ENCODE results near the gene TNFRSF19.

Gene TNFRSF19

DNA sequence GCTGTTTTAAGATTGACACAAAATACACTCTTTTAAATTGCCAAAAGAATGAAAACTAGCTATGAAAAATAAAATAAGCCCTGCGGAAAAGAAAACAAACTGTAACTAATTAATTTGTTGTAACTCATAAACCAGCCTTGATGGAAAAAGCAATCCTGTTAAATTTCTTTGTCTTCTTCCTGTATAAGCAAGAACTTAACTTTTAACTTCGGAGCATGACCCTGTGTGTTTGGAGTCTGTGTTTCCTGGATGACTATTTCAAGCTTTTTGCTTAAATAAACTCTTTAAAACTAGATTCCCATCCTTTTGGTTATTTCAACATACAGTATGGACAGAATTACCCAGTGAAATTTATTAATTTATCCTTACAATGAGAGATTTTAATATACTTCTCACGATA, 122.6 kb downstream of the TNFRSF19 start:
- no peak for DNase-seq

DNA sequence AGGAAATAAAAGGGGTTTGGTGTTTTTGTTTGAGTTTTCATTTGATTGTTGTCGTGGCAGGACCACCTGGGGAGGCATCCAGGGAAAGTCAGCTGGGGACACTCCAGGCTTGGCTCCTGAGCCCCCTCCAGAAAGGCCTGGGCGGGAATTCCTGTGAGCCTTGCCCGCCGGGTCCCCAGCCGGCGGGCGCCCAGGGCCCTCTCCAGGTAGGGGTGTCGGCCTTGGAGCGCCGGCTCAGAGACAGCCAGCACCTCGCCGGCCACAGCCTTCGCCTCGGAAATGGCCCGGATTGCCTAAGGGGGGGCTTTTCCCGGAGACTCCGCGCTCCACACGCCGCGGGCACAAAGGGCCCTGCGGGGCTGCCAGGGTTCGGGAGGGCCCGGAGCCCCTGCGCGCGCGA, 125.0 kb downstream of the TNFRSF19 start:
- DNase-seq: no peak

GRCh38 chr13:23695711-23696464, 125.7 kb downstream of the TNFRSF19 start:
- peak; percentile 57 for DNase-seq

DNA sequence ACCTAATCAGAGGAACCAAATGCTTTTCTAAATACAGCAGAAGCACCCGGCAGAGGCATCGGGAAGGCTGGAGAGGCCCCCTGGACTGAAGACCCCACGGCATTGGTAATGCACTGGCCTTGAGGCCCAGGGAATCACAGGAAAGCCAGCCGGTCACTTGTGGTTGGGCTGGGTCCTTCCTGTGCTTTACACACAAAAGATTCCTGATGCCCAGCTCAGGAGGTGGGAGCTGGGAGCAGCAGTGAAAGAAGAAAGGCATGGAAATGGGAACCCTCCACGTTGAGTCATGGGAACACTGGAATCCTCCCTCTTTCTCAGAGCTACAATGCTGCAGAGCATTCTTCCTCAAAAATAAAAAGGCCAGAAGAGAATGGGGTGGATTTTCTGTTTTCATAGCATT, 126.4 kb downstream of the TNFRSF19 start:
- no peak for DNase-seq

DNA sequence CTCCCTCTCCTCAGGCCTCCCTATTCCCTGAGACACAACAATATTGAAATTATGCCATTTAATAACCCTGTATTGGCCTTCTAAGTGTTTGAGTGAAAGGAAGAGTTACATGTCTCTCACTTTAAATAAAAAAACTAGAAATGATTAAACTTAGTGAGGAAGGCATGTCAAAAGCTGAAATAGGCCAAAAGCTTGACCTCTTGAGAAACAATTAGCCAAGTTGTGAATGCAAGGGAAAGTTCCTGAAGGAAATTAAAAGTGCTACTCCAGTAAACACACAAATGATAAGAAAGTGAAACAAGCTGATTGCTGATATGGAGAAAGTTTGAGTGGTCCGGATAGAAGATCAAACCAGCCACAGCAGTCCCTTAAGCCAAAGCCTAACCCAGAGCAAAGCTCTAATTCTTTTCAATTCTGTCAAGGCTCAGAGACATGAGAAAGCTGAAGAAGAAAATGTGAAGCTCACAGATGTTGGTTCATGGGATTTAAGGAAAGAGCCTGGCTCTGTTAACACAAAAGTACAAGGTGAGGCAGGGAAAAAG, 127.6 kb downstream of the TNFRSF19 start:
- no peak for DNase-seq

GRCh38 chr13:23699271-23699670, 129.1 kb downstream of the TNFRSF19 start:
- DNase-seq: no peak

DNA sequence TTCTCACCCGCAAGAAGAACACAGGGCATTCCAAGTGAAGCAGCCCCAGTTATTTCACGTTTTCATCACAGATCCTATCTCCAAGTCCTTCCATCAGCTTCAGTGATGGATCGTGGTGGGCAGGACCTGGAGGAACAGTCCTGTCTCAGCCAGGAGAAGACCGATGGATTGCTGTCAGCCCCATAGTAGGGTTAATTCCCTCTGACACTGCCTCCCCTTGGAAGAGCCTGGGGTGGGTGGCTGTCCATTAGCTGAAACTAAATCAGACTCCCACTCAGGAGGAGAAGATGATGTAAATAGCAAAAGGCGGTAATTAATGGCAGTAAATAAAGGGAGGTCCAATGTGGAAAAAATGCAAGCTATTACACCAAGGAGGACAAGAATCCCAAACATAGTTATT, 131.0 kb downstream of the TNFRSF19 start:
- DNase-seq: no peak

DNA sequence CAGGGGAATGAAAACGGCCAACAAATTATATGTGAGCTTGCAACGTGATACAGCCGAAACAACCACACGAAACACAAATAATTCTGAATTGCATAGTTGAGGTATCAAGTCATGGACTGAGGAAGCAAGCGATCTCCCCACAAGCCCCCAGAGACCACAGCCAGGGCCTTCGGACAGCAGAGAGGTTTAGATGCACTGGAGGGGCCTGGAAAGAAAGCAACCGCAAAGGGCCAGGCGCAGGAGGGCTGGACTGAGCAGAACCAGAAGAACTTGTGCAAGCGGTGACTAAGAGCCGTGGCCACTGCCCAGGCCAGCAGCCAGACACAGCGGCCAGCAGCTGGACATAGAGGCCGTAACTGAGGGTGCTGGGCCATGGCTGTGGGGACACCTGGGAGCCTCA, 131.4 kb downstream of the TNFRSF19 start:
- DNase-seq: no peak

- no peak for DNase-seq
Observed at GRCh38 chr13:23703246-23703860, 133.1 kb downstream of the TNFRSF19 start.

GRCh38 chr13:23705583-23705982, 135.4 kb downstream of the TNFRSF19 start:
- DNase-seq: no peak

- no peak for DNase-seq
Observed at GRCh38 chr13:23707674-23708073, 137.5 kb downstream of the TNFRSF19 start.

DNA sequence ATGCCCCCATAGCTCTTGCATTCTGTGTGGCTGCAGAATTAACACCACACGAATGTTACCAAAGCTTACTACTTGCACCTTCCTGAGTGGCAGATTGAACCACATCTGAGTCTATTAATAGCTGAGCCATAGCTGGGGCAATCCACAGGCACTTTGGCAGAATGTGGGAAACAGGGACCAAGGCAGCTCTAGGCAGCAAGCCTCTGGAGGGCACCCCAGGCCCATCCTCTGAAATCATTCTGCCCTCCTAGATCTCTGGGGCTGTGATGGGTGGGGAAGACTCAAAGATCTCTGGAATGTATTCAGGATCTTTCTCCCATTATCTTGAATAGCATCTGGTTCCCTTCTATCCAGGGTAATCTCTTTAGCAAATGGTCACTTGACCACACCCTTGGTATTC, 139.3 kb downstream of the TNFRSF19 start:
- DNase-seq: no peak

DNA sequence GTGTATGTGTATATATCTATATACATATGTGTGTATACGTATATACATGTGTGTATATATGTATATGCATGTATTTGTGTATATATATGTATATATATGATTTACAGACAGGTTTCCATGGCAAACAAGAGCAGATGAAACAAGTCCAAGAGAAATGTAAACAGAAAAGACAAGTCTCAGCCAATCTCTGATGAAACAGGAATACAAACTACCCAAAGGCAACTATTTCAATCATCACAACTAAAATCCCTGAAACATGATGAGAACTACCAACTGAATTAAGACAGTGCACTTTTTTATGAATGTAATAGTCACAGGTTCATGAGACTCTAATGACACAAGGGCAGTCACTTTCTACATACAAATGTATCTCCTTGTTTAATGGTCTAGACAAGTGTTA, 140.2 kb downstream of the TNFRSF19 start:
- DNase-seq: no peak

- no peak for DNase-seq
Observed at GRCh38 chr13:23711355-23711754, 141.1 kb downstream of the TNFRSF19 start.

GRCh38 chr13:23714672-23715071, 144.5 kb downstream of the TNFRSF19 start:
- DNase-seq: no peak

- DNase-seq: no peak
Observed at GRCh38 chr13:23715092-23715761, 145.0 kb downstream of the TNFRSF19 start.

DNA sequence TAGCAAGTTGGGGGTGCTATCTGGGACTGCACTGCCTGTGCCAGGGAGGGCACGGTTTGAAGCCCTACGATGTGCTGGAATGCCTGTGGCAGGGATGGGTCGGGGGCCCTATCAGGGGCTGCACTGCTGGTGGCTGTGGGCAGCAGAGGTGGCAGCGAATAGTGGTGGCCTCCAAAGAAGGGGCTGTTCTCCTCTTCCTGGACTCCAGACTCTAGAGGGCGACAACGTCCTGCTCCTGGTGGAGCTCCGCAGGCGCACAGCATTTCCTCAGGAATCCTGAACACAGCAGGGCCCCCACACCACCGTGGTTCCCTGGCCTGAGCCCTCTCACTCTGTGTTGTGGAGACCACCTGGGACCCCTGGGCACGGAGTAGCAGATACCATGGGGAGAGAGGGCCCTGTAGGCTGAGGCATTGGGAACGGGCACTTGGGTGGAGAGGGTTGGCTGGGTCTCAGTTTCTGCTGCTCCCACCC, 145.6 kb downstream of the TNFRSF19 start:
- DNase-seq: peak; percentile 2

GRCh38 chr13:23716401-23716800, 146.2 kb downstream of the TNFRSF19 start:
- DNase-seq: no peak

DNA sequence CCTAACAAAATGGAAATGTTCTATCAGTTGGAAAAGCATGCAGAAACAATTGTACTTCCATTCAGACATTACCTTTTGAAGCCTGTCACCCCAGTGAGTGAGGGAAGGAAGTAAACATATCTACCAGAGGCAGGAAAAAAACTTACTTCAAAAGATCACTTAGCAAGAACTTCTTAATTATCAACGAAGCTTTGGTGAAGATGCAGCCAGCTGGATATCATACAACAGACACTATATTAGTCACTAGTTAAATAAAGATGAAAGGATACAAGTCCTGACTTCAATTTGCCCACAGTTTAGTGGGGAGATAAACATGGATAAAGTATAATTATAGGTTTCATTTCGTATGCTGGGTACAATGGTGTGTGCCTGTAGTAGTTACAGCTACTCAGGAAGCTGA, 148.8 kb downstream of the TNFRSF19 start:
- DNase-seq: no peak

DNA sequence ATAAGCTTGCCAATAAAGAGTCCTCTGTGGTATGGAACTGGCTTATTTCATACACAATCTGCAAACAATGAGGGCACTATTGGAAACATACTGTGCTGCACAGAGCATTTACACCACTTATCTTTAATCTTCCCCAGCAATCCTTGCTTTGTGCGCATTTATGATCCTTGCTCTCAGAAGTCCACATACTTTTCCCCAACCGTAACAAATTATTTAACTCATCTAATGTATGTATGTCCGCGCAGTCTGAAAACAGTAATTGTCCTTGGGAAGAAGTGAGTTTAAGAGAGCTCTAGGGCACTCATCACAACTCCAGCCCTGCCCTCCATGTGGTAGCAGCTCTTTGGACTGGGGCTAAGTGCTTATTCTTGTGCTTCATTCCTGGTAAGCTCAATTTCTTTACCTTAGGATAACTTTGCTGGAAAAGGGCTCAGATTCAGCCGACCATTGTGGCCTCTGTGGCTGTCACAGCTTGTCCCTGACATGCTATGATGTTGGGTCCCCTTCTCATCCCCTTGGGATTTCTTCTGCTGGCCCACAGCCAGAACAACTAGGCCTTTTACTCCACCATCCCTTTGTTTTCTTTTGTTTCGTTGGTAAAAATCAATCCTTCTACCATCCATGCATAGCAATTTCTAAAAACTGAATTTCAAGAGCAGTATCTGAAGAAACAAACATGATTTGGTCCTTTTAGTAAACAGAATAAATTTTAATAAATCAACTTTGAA, 152.7 kb downstream of the TNFRSF19 start:
- DNase-seq: no peak

DNA sequence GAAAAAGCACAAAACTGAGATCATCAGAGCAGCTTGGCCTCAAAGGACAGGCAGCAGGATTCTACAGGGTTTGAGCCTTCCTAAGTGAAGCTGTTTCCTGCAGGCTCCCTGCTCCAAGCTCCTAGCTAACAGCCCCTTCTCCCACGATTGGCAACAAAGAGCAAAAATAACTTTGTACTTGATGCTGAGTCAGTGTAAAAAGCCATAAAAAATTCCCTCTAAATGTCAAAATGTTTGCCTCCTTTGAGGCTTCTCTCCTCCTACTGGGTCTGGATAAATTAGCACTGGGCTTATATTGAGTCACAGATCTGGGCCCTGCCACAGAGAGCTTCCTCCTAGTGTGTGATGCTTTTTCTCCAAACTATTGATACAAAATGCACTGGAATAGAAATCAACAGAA, 153.3 kb downstream of the TNFRSF19 start:
- DNase-seq: no peak

GRCh38 chr13:23724196-23724970, 154.2 kb downstream of the TNFRSF19 start:
- no peak for DNase-seq

Measured in CD4-positive, alpha-beta T cell treated with Interleukin-17A for 1 hour (primary cell).